NOMO-1 treated with dmso at 0.1 percent for 144 hours (cell line): Measurements from ENCODE around the gene GHR.
"Not testable (repeated sequence)": the region's sequence is repeated elsewhere in the genome, so short reads cannot be mapped to it uniquely, and the experiment has no call there.

Experiments
- DNase-seq: peaks from one replicate; lab custom pipeline; 2025; ENCODE audit not compliant: unreplicated experiment; lab: John Stamatoyannopoulos, UW

Gene GHR

DNA sequence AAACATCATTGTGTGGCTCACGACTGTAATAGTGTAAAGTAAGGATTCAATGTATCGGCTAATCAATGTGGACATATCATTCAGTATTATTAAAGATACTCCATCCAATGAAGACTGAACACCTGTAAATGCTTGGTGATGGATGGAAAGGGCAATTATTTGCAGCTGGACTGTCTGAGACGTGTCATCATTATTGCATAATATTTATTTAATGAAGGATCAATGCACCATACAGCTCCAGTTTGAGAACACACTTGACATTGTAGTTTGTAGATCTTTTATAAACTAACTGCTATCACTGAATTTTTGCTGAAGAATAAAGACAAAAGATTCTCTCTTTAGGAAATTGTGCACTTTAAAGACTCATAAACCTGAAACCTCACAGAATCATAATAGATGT is 215.7 kb downstream of the GHR start:
- DNase-seq: no peak

DNA sequence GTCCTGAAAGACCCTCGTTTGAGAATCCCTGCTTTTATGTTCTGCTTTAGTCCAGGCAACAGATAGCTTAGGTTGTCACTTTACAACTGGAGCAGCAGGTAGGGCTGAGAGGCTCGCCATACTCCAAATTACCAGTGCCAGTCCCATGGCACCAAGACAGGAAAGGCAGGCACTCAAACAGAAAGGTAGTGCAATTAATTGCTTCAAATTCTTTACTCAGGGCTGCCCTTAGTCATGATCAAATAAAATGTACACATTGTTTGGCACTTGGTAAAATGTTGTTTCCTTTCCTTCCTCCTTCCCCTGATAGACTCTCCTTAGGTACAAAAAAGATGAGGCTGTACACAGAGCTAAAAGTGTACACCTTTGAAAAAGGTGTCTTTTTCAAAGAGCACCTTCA is 217.6 kb downstream of the GHR start:
- DNase-seq: no peak

DNA sequence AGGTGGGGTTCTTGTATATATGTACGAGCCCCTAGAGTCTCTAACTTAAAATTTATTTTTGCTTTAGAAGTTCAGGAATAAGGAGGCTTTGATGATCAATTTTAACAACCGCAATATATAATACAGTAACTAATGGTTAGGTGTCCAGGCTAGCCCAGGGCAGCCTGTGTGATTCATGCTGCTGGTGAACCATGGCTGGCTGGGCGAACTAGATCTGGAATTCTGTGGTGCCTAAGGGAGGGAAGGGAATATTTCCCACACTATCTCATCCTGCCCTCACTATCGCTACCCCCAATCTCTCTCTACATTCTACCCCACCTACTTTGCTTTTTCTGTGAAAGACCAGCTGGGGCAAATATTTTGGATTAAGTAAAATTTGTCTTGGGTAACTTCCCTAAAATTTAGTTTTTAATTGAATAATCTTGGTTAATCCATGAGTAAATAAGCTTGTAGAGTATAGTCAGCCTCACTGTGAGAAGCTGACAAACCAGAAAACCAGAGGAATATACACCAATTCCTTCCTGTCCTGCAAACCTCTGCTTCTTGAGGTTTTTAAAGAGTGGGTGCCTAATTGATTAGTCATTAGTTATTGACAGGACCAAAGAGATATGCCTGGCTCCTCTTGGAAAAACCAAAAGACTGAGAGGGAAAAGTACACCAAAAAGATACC is 218.2 kb downstream of the GHR start:
- no peak for DNase-seq

DNA sequence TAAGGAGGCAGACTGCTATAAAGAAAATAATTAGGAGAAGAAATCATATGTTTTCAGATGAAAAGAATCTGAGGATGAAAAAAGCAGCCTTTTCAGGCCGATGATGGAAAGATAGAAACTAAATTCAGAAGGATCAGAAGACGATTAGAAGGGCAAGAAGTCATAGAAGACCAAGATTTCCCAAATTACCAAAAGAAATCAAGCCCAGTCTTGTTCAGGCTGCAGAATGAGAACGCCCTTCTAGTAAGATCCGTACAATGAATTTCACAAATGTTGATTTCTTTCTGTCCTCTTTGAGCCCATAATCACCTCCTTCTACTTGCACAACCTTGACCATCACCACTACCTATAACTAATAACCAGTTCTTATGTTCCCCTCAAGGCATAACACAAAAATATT is 218.8 kb downstream of the GHR start:
- DNase-seq: no peak

DNA sequence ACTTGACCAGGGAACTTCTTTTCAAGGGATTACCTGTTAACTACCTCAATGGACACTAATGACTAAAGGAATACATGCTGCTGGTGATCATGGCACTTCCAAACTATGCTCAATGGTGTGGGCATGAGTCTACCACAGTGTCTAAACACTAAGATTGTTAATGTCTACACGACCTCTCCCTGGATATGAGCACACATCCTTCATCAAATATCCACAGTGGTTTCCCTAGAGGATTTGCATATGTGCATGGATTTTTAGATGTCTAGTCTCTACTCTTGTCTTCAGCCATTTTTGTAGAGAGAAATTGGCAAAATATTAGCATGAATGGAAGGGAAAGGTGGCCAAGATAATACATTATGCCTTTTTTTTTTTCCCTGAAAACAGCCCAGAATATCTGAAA is 220.1 kb downstream of the GHR start:
- no peak for DNase-seq

DNA sequence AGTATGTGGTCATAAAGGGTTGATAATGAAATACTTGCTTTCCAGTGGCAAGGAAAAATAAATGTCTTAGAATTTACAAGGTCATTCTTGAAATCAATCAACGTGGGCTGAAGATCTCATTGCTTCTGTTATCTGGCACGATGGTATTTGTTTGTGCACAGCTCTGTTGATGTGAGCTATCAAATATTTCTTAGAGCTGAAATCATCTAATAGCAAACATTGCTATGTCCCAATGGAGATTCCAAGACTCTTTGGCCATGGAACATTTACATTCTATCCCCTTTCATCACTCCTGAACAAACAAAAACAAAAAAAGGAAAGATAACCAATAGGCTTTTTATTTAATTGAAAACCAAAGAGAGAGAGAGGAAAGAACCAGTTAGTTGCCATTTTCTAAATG is 221.9 kb downstream of the GHR start:
- no peak for DNase-seq

DNA sequence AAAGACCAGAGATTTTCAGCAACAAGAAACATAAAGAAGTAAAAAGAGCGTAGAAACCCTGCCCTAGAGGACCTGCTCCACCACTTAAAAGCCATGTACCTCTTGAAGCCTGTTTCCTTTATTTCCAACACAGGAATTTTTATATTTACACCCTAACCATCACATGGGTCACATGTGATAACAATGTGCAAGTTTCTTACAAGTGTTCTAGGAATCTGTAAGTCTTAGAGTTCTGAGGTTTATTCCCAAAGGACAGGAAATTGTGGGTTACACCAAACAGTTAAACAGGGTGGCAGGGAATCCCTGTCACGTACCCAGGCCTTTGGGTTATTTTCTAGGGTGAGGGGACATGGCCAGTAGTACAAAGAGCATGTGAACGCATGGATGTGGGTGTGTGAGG is 224.8 kb downstream of the GHR start:
- no peak for DNase-seq

DNA sequence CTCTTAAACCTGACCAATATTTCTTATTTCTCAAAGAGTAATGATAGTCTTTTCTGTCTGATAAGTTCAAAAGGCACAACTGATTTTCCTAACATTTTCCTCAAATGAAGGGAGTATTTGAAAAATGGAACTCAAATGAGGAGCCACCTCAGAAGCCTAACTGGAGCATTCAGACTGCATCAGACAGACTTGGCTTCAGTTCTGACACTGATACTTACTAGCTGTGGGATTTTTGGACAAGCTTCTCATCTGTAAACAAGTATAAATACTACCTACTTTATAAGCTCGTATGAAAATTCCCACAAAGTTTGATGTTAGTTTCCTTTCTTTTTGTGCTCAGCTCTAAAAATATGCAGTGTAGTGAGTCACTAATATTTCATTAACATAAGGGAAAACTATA is 225.7 kb downstream of the GHR start:
- no peak for DNase-seq

DNA sequence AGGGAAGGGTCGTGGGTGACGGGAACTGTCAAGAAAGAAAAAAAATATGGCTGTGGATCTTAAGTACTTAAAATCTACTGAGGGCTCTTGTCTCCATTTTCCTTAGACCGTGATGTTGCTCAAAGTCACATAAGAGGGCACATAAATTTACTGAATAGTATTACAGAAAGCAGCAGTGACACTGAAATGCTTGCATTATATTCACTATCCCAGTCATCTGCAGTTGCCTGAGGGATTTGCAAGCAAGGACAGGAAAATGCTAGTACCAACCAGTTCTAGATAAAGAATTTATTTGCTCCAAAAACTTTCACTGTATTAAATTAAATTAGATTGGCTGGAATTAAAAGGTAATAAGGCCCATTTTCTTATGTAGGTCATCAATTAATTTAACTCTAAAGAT is 226.8 kb downstream of the GHR start:
- DNase-seq: no peak

DNA sequence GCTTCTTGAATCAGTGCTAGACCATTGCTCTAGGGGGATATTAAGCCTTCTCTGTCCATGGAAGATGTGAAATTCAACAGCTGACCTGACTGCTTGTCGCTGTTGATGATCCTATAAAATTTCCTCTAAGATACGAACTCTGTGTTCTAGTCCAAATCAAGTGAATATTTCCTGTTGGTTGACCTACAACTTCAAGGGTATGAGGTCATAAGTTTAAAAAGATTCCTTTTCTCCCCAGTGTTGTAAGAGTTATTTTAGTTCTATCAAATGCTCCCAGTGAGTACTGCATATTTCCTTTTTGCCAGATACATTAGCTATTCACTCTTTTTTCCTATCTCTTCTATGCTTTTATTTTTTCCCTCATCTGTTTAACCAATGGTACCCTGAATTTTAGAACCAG is 230.5 kb downstream of the GHR start:
- DNase-seq: no peak

DNA sequence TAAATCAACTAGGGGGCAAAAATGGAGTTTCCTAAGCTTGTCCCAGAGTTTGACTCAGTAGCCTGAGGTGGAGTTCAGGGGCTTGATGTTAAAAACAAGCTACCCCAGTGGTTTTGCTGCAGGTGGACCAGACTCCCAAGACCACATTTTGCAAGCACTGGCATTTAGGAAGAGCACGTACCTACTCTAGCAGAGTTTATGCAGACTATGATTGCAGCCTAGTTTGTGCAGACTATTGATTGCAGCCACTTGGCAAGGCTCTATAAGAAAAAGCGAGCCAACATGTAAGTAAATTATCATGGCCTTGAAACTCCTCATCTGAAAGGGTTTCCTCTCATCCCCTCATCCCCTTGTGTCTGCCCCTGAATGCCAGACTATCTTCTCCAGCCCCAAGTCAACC is 231.4 kb downstream of the GHR start:
- DNase-seq: no peak

DNA sequence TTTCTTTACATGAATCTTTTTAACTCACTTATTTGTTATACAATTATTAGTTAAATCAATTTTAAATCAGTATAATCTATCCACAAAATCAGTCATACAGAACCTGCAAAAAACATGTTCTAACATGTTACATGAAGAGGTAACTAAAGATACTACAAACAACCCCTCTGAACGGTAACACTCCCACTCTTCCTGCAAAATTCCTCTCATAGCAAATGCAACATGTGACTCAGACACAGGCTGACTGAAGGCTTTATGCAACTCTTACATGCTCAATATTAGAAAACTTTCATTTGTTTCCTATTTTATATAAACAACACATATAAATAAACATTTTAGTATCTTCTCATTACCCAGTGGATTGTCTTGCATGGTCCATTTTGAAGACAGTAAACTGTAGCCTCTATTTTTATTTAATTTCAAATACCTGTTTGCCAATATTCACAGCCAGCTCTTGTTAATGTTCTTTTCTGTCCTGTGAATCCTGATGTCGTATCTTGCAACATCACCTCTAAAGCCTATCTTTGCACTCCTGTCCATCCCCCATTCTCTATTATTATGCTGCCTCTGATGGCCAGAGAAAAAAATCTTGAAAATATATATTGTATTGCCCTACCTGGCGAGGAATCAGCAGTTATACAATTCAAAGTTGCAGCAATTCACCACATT is 232.9 kb downstream of the GHR start:
- DNase-seq: no peak

DNA sequence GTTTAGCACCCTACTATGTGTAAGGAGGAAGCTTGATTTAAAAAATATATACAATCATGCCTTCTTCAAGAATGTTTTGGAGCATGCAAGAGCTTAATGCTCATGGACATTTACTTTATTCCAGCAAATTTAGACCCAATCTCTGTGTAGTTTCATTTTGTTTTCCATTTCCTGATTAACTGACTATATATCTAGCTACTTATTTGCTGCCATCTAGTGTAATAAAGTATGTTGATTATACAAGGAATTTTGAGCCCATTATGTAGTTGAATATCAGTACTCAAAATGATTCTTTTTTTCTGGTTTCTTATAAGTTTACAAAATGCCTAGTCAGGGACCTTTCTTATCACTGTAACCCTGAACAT is 233.4 kb downstream of the GHR start:
- DNase-seq: no peak

DNA sequence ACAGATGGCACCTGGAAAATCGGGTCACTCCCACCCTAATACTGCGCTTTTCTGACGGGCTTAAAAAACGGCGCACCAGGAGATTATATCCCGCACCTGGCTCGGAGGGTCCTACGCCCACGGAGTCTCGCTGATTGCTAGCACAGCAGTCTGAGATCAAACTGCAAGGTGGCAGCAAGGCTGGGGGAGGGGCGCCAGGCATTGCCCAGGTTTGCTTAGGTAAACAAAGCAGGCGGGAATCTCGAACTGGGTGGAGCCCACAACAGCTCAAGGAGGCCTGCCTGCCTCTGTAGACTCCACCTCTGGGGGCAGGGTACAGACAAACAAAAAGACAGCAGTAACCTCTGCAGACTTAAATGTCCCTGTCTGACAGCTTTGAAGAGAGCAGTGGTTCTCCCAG is 236.6 kb downstream of the GHR start:
- DNase-seq: not testable (repeated sequence)

DNA sequence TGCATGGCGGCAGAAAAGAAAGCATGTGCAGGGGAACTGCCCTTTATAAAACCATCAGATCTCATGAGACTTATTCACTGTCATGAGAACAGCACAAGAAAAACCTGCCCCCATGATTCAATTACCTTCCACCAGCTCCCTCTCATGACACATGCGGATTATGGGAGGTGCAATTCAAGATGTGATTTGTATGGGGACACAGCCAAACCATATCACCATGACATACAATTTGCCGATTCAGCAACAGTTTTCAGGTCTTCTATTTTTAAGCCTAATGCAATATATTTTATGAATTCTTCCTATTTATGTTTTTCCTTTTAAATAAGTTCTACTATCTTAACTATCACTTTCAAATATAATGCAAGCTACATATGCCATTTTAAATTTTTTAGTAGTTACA is 242.6 kb downstream of the GHR start:
- DNase-seq: no peak

DNA sequence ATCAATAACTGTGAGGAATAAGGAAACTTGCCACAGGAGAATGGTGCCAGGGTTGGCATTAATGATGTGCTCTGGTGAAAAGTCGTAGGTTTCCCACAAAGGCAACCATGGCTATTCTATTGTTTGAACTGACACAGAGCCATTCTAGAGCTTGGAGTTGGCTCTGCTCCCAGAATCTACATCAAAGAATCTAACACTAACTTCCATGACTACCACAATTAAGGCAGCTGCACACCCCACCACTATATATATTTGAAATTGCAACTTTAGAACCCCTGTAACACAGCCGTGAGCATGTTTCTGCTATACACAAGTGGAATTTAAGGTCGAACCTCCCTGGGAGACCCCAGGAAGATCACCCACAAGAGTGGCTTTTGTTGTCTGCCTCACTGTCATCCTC is 243.6 kb downstream of the GHR start:
- DNase-seq: no peak

DNA sequence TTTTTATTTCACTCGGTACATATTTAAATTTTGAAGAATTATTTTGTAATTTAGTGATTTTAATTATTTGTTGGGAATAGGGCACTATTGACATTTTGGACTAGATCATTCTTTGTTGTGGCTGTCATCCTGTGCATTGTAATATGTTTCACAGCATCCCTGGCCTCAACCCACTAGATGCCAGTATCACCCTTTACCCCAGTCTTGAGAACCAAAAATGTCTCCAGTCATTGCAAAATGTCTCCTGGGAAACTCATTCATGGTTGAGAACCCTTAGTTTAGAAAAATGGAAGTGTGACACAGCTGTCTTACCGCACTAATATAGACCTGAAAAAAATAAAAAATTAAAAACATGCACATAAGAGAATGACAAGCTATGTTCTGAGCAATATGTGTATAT is 245.0 kb downstream of the GHR start:
- DNase-seq: no peak

DNA sequence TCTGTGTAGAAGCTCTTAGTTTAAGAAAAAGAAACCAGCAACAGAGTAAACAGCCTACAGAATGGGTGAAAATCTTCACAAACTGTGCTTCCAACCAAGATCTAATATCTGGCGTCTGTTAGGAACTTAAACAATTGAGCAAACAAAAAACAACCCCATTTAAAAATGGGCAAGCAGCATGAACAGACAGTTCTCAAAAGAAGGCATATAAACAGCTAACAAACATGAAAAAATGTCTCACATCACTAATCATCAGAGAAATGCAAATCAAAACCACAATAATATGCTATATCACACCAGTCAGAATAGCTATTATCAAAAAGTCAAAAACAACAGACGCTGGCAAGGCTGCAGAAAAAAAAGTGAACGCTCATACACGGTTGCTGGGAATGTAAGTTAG is 249.7 kb downstream of the GHR start:
- no peak for DNase-seq

DNA sequence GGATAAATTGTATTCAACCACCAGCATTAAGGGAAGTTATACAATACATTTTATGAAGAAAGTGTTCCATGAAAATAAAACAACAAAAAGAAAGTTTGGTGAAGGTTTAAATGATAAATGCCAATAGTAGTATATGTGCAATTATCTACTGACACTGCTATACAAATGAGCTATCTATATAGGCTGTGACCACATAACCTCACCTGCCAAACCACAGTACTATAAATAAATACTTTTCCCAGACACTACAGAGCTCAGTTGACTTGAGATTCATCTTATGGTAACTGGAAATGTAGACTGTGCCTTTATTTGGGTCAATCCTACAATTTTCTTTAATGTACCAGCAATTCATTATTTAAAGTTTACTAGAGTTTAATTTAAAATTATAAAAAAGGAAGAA is 252.4 kb downstream of the GHR start:
- DNase-seq: no peak

DNA sequence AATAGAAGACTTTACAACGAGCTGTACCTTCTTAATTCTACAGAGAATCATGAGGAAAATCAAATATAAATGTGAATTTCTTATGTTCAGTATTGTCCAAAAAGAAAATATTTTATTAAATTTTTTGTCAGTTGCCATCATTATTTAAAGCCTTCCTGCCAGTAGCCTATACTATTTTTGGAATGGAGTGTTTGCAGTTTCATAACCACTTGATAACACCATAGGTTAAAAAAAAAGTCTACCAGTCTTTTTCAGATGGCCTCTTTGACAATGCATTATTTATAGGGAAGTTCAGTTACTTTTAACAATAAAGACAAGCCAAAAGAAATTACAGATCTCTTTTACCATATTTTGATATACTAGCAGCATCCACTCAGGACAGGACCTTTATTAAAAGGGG is 253.1 kb downstream of the GHR start:
- peak; percentile 40 for DNase-seq

DNA sequence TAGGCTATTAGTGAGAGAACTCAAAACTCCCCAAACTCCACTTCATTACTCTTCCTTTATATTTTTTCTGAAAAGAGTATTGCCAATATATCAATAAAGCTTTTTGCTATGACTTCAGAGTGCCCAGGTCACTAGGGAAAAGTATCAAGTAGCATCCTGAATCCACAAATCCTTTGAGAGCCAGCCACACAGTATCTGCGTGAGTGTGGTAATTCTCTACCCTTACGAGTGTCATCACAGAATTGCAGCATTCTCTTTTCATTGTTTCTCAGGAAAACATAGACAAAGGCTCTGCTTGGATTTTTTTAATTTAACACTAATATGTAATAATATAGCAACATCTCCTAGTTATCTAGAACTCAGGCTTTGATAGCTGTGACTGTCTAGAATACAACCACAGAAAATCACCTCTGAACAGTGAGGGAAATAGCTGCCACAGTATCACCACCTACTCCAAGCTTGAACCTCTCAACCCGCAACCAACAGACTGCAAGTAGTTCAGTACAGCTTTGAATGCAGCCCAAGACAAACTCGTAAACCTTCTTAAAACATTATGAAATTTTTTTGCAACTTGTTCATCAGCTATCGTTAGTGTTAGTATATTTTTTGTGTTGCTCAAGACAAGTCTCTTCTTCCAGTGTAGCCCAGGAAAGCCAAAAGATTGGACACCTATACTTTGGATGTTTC is 254.1 kb downstream of the GHR start:
- no peak for DNase-seq

DNA sequence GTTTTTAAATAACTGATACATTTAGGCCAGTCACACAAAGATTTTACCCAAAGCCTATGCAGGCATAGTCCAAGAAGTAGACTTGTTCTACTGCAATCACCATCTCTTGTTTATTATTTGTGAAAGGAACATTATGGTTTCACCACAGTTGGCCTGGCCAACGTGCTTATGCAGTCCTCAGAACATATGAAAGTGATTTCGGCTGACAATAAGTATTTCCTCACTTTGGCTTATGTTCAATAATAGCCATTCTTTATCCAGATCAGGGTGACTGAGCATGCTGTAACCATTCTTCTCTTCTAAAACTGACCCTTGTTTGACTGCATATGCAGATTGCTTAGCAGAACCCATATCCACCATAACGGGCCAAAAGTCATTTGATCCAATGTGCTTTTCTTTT is 256.8 kb downstream of the GHR start:
- no peak for DNase-seq

DNA sequence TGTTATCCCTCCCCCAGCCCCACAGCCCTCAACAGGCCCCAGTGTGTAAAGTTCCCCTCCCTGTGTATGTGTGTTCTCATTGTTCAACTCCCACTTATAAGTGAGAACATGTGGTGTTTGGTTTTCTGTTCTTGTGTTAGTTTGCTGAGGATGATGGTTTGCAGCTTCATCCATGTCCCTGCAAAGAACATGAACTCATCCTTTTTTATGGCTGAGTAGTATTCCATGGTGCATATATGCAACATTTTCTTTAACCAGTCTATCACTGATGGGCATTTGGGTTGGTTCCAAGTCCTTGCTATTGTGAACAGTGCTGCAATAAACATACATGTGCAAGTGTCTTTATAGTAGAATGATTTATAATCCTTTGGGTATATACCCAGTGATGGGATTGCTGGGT is 261.8 kb downstream of the GHR start:
- DNase-seq: not testable (repeated sequence)
